ENCODE results near the gene NTHL1.

Gene NTHL1

DNA sequence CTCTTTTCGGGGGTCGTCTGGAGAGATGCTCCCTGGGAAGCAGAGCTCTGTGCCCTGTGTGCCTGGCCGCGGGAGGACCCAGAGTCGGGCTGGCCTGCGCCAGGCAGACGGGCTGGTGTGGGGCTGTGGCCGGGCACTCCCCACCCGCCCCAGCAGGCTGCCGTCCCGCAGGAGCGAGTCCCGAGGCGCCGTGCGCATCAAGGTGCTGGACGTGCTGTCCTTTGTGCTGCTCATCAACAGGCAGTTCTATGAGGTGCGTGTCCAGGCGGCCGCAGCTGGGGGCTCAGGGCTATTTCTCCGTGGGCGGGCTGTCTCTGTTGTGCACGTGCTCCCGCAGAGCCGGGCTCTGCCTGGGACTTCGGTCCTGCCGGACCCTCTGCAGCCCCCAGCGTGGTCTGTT, 15.2 kb upstream of the NTHL1 start:
- DNase-seq: no peak

- no peak for DNase-seq
Observed at GRCh38 chr16:2061526-2061925, 13.9 kb upstream of the NTHL1 start.

DNA sequence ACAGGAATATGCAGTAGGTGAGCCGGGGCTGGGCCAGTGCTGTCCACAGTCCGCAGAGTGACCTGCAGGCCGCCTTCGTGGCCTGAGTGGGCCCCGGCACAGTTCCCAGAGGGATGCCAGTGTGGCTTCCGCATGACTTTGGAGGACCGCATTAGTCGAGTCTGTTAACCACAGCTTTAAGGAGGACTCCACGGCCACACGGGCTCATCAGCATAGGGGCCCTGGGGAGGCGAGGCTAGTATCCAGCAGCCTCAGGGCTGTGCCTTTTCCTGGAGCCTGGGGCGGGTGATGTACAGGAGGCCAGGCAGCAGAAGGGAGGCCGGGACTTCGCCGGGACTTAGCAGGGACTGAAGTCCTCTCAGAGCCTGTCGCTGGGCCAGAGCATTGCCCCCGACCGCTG, 13.4 kb upstream of the NTHL1 start:
- no peak for DNase-seq

- DNase-seq: no peak
Observed at GRCh38 chr16:2060346-2060745, 12.7 kb upstream of the NTHL1 start.

GRCh38 chr16:2058872-2059271, 11.2 kb upstream of the NTHL1 start:
- DNase-seq: no peak

DNA sequence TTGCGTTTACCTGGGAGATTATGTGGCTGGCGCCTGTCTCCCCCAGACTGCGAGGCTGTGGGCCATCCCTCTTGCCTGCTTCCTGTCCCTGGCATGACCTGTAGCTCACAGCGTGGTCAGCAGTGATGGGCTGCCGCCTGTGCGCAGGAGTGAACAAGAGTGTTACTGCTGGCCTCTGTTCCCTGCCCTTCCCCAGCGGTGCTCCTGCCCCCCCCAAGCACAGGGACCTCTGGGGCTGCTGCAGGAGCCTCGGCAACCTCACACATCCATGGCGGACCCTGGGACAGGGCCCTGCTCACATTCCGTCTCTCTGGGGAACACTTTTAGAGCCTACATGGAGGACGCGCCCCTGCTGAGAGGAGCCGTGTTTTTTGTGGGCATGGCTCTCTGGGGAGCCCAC, 10.8 kb upstream of the NTHL1 start:
- no peak for DNase-seq

DNA sequence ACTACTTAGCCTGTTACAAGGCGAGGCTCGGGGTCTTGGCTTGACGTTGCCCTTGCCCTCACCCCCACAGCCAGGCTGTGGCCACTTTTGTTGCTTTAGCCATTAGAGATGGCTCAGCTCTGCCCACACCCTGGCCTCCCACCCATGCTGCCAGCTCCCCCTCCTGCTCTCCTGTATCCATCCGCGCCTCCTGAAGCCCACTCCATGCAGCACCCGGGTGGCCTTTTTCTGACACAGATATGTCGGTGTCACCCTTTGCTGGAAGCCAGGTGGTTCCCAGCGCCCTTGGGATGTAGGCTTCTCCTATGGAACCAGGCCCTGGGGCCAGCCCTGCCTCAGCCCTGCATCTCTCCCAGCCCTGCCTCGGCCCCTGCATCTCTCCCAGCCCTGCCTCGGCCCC, 9.8 kb upstream of the NTHL1 start:
- no peak for DNase-seq

DNA sequence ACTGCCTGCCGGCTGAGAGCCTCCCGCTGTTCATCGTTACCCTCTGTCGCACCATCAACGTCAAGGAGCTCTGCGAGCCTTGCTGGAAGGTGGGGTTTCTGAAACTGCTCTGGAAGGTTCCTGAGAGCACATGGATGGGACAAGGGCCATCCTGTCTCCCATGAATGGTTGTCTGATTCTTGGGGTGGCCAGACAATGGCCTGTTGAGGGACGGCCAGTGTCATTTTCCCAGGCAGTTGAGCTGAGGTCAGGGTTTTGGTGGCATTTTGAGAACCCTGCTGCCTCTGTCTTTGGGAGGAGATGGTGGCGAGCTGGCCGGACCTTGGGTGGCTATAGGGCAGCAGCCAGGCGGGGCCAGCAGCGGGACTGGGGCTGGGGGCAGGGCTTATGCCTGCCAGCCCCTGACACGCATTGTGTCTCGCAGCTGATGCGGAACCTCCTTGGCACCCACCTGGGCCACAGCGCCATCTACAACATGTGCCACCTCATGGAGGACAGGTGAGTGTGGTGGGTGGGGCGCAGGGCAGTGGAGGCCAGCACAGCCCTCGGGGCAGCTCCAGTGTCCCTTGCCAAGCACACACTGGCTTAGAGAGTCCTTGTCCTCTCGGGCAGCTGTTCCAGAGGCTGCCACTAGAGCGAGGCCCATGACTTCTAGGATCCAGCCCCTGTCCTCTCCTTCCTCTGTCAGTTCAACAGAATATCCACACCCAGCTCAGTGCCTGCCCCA, 9.2 kb upstream of the NTHL1 start:
- DNase-seq: no peak

GRCh38 chr16:2056077-2056476, 8.4 kb upstream of the NTHL1 start:
- DNase-seq: peak in 1 of 2 donors; percentile 19

- DNase-seq: no peak
Observed at GRCh38 chr16:2054543-2055245, 7.1 kb upstream of the NTHL1 start.

- DNase-seq: no peak
Observed at GRCh38 chr16:2053897-2054296, 6.3 kb upstream of the NTHL1 start.

GRCh38 chr16:2053211-2053610, 5.6 kb upstream of the NTHL1 start:
- no peak for DNase-seq

GRCh38 chr16:2048116-2048543, 496 bp upstream of the NTHL1 start:
- peak in 1 of 2 donors; percentile 3 for DNase-seq

DNA sequence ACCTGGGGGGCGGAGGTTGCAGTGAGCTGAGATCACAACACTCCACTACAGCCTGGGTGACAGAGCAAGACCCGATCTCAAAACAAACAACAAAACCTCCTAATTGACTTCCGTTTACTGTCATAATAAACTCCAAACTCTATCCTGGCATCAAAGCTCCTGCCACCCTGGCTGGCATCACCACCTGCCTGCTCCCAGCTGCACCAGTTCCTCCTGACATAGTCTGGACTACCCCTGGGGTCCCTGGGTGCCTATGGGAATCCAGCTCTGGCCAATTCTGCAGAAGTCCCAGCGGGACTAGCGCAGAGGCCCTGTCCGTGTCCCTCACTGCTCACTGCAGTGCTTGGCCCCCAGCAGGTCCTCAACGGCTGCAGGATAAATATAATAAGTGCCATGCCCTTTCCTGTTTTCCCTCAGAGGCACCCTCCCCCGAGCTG, 723 bp downstream of the NTHL1 start:
- no peak for DNase-seq

DNA sequence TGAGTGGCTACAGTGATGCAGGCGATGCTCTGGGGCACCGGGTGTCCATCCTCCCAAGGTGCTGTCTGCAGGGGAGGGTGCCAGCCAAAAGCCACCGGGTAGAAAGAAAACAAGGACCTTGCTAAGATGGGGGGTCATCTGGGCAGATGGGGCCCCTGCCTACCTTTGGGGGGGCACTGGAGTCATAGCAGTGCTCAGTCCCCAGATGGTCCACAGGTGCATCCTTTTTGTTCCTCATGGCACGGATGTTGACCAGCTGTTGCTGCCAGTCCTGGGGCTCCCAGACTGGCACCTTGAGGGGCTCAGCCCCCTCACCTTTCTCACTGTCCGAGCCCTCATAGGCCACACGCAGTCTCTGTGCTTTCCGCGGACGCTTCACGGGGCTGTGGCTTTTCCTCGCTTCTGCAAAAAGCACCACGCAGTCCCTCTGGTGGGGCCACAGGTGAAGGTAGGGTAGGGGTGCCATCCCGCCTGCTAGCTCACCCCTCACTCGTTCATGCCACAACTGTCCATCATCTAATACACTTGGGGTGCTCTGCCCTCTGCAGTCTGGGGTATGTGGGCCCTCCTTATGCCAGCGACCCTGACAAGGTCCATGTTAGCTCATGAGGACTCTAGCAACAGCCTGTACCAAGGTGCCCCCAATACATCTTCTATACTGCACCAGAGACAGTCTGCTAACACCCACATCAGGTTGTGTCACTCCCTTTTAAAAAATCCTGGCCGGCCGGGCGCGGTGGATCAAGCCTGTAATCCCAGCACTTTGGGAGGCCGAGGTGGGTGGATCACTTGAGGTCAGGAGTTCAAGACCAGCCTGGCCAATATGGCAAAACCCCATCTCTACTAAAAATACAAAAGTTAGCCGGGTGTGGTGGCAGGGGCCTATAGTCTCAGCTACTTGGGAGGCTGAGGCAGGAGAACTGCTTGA, 1.4 kb downstream of the NTHL1 start:
- no peak for DNase-seq

GRCh38 chr16:2044541-2044940, 3.1 kb downstream of the NTHL1 start:
- no peak for DNase-seq

GRCh38 chr16:2043667-2044451, 3.8 kb downstream of the NTHL1 start:
- peak; percentile 75 to 94 for DNase-seq

DNA sequence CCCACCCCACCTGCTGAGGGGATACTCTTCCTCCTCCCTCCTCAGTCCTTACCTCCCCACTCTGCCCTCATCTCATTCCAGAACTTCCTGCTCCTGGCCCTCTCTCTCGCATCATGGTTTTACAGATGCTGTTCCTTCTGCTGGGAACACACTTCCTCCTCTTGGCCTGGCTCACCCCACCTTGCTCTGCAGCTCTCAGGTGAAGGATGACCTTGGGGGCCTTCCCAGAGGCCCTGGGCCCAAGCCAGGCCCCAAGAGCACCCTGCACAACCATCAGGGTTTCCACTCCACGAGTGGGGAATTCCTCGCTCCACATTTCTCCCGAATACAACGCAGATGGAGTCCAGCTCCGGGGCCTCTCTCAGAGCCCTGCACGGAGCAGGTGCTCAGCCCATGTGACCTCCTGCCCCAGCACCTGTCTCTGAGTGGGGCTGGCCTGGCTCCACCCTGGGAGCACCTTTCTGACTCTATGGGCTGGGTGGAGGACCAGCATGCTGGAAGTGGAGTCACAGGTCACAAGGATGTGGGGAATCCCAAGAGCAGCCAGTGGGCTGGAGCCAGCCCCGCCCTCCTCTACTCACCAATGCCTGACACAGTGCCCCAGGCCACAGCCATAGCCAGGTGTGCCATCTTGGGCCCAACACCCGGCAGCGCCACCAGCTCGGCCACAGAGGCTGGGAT, 4.5 kb downstream of the NTHL1 start:
- peak in 1 of 2 donors; percentile 30 for DNase-seq

GRCh38 chr16:2042171-2042985, 5.3 kb downstream of the NTHL1 start:
- DNase-seq: no peak

DNA sequence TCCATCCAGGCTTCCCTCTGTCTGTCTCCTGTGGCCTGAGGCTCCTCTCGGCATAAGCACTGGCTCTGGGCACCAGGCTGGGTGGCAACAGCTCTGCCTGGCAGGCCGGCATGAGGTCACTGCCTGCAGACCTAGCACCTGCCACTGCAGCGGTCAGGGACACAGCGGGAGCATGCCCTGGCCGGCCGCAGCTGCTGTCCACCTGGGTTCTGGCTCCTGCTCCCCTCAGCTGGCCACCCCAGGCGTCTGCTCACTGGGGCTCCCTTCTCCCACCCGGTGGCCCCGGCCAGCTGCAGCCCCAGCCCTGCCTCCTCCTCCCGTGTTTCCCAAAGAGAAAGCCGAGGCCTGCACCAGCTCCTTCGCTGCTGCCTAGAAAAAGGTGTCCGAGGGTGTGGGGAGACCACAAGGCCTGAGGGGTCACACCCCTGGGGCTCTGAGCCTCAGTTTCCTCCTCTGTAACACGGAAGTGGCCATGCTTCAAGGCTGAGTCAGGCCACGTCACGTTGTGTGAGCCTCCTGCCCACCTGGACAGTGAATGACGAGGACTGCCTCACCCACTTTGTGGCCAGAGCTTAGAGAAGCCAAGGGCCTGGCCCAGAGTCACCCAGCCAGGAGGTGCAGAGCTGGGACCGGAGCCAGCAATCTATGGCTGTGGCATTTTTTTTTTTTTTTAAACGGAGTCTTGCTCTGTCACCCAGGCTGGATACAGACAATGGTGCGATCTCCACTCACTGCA, 6.7 kb downstream of the NTHL1 start:
- DNase-seq: no peak

Data from inflammatory macrophage (primary cell).